ENCODE results near the gene SEMA3C.

The SEMA3C gene

DNA sequence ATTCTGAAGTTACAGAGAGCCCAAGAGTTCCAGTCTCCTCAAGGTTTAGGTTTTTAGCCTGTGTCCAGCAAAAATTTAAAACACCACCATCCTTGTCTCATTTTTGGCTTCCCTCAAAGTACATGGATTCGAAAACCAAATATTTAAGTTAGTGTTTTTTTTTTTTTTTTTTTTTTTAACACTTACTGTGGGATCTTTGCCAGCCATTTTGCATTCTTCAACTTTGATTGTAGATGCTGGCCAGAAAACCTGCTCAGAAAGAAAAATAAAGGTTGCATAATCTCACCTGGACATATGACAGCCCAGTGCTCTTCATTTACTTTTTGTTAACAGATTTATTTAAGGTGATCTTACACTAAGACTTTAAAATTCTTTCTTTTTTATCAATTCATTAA is 91.6 kb downstream of the SEMA3C start:
- FAIRE-seq, result no peak
- no peak for DNase-seq (ENCODE audit: low spot score)

DNA sequence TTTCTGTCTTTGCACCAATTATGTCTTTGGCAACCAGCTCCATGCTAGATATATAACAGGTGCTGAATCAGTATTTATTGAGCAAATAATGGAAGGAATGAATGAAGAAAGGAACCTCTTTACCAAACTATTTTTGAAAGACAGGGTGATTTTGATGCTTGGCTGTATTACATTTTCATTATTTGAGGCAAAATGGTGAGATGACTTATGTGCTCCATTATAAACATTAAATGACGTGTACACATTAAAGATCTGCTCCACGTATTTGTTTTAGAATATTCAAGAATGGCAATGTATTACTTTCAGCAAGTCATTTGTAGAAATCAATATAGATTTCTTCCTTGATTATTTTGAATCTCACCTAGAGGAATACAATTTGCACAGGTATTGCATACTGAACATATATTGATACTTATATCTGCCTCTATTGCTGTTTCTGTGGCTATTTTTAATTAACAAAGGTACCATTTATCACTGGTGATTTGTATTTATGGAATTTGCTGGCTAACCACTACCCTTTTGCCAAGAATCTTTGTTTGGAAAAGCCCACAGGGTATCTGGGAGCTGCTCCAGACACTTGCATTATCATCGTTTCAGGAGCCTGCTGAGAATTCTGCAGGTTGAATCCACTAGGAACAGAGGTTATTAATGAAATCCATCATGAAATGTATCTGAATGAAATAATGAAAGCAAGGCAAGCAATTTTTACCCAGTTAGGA is 92.2 kb downstream of the SEMA3C start:
- DNase-seq (ENCODE audit: low spot score) (peak; percentile 62), FAIRE-seq (peak; percentile 58)

DNA sequence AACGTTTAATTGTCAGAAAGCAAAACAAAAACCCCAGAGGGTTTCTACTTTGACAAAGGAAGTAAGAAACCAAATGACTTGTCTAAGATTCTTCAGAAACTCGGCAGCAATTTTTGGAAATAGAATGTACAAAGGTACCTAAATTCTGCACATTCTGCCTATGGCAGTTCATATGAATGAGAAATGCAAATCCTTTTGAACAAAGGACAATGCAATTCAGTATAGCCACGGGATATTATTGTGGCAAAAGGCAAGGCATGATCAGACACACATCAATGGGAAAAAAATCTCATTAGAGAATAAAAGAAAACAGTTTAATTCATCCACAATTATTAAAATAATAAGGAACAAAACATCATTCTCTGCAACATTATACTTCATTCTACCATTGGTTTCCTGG is 93.4 kb downstream of the SEMA3C start:
- no peak for FAIRE-seq

GRCh38 chr7:80824253-80824652 is 94.6 kb downstream of the SEMA3C start:
- DNase-seq (ENCODE audit: low spot score) (no peak), FAIRE-seq (peak; percentile 72)

More for the DNA sequence above, 93.4 kb downstream of the SEMA3C start:
- DNase-seq (ENCODE audit: low spot score), result no peak

GRCh38 chr7:80823057-80823456 is 95.8 kb downstream of the SEMA3C start:
- FAIRE-seq (no peak), DNase-seq (ENCODE audit: low spot score) (no peak)

DNA sequence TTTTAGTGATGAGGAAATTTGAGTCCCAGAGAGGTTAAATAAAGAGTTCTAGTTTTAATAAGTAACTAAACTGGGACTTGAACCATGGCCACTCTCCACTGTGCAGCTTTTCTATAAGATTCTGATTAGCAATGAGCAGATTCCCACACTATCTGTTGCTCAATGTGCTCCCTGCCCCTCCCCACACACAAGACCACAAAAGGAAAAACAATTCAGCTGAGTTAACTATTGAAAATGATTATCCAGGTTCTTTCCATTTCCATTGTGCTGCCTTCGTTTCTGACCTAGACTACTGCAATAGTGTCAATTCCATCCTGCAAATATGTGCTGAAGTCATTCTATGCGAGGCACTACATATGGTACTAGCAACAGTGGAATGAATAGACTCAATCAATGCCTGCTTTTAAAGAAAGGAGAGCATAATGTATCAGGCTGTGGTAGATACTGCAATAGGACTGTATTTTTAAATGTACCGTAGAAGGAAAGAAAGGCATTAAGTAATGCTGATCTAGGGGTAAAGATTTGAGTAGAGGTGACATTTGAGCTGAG is 97.0 kb downstream of the SEMA3C start:
- DNase-seq (ENCODE audit: low spot score) (no peak), FAIRE-seq (no peak)

DNA sequence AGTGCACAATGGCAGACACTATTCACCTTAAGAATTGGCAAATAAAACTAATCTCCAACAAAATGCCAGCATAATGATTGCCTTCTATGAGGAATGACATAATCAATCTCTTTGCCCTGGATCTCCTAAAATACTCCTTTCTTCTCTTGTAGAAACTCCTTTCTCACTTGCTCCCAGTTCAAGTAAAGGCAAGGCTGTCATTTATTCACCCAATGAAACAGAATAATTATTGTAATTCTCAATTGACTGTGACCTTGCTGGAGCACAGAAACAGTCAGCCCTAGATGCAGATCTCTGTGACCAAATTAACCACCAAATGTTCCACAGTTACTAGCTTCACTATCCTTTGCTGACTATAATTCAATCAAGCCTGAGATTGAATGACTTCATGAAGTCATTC is 99.3 kb downstream of the SEMA3C start:
- DNase-seq (ENCODE audit: low spot score) (no peak), FAIRE-seq (peak; percentile 84)

DNA sequence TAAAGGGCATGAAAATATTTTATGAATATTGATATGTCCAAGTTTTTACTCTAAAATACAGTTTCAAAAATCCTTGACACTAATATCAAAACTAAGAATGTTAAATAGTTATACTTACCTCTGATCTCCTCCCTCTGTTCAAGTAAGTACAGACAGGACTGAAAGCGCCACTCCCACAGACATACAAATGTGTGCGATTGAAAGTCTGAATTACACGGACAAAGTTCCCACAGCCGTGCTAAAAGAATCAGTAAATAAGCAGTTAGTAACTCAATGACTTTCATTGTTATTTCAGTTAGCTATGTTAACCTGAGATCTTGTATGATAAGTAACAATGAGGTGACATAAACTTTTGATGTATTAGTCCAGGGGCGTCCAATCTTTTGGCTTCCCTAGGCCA is 100.7 kb downstream of the SEMA3C start:
- FAIRE-seq, result no peak
- DNase-seq (ENCODE audit: low spot score), result no peak

- no peak for DNase-seq (ENCODE audit: low spot score)
- no peak for FAIRE-seq
Measured at GRCh38 chr7:80816806-80817205, 102.0 kb downstream of the SEMA3C start.

DNA sequence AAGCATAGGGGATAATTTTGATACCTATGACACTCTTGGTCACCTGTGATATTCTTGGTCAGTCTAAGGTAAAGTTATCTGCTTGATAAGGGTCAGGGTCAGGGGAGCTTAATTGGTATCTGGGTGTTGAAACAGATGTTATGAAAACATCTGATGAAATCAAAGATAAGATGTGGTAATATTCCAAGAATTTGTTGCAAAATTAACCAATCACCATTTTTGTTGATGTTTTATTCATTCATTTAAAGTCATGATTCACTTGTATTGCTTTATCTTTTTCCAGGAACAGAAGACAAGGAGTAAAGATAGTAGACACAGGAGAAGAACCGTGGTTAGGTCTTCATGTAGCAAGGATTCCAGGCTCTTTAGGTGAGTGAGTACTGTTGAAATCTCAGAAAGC is 103.1 kb downstream of the SEMA3C start:
- DNase-seq (ENCODE audit: low spot score) (no peak), FAIRE-seq (no peak)

DNA sequence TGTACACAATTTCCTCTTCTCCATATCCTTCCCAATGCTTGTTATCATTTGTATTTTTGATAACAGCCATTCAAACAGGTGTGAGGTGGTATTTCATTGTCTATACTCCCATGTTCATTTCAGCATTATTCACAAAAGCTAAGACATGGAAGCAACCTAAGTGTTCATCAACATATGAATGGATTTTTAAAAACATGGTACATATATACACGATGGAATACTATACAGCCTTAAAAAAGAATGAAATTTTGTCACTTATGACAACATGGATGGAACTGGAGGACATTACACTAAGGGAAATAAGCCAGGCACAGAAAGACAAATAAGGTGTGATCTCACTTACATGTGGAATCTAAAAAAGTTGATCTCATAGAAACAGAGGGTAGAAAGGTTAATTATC is 109.3 kb downstream of the SEMA3C start:
- FAIRE-seq, result peak; percentile 94
- DNase-seq (ENCODE audit: low spot score), result no peak

GRCh38 chr7:80807166-80807900 is 111.5 kb downstream of the SEMA3C start:
- peak; percentile 44 for FAIRE-seq

DNA sequence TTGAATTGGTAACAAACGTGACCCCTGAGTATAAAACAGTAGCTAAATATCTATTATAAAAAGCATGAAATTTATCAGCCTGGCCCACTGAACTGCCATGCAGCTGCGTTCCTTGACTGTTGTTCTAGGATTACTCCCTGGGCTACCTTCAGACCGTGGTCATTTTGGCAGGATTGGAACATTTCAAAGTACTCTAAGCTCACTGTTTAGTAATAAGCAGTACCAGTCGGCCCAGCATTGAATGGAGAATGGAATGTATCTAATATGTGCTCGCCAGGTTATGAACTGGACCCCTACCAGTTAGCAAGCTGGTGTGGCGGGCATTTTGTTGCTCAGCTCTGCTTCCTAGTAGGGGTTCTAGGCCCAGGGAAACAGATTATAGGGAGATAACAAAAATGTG is 112.2 kb downstream of the SEMA3C start:
- FAIRE-seq (no peak), DNase-seq (ENCODE audit: low spot score) (no peak)

More at GRCh38 chr7:80807166-80807900, 111.5 kb downstream of the SEMA3C start:
- no peak for DNase-seq (ENCODE audit: low spot score)

GRCh38 chr7:80804589-80804988 is 114.3 kb downstream of the SEMA3C start:
- DNase-seq (ENCODE audit: low spot score) (no peak), FAIRE-seq (no peak)

DNA sequence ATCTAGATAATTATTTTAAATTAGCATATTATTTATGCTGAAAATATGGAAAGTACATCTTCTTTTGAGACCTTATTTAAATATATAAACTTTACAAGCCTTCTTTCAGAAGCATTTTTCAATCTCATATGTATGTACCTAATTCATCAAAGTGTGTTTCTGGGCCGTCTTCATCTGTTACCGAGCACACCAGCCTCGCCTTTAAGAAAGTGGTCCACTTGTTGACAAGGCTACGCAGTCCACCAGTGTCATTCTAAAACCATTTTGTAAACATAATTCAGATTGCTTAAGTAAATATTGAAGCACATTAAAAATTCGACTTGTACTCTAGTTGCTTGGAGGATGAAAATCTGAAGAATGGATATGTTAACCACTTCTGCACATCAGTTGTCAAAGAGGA is 116.3 kb downstream of the SEMA3C start:
- FAIRE-seq (no peak), DNase-seq (ENCODE audit: low spot score) (no peak)

- FAIRE-seq (no peak), DNase-seq (ENCODE audit: low spot score) (no peak)
Measured at GRCh38 chr7:80794631-80795573, 123.9 kb downstream of the SEMA3C start.

GRCh38 chr7:80791509-80791929 is 127.3 kb downstream of the SEMA3C start:
- DNase-seq (ENCODE audit: low spot score) (no peak), FAIRE-seq (no peak)

- FAIRE-seq (no peak), DNase-seq (ENCODE audit: low spot score) (no peak)
Measured at GRCh38 chr7:80790877-80791276, 128.0 kb downstream of the SEMA3C start.

DNA sequence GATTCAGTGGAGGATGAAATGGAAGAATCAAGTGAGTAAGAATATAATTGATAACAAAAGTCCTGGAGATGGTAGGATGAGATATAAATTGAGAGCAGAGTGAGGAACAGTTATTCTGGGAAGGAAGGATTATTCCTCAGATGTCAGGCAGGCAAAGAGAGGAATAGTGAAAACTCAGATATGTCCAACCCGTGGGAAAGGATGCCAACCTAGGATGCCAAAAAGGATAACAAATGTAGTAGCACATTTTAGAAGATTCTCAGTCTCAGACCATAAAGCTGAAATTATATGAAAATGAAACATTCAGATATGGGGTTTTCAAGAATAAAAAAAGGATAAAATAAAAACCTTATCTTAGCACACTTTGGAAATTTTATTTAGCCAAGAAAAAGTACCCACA is 131.1 kb downstream of the SEMA3C start:
- no peak for DNase-seq (ENCODE audit: low spot score)
- FAIRE-seq, result no peak

DNA sequence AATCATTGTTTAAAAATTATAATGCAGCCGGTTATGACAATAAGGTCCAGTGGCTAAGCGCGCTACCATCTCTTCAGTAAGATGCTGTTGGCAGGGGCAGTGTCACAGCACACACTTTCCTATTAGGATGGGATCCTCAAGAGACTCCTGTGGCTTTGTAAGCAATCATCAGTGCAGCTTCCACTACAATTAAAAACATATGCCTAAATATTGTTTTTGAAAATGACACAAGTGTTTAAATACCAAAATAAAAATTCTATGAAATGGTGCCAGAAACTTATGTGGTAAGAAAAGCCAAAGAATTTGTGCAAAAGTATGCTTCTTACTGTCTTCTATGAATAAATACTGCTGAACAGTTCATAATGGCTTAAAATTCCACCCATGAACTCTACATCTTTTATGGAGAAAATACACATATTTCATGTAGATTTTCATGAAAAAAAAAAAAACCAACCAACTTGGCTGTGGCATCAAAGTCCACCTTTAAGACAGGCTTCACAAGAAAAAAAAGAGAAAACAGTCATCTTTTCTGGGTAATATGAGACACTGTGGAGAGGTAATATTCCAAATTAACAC is 132.8 kb downstream of the SEMA3C start:
- no peak for FAIRE-seq
- no peak for DNase-seq (ENCODE audit: low spot score)

DNA sequence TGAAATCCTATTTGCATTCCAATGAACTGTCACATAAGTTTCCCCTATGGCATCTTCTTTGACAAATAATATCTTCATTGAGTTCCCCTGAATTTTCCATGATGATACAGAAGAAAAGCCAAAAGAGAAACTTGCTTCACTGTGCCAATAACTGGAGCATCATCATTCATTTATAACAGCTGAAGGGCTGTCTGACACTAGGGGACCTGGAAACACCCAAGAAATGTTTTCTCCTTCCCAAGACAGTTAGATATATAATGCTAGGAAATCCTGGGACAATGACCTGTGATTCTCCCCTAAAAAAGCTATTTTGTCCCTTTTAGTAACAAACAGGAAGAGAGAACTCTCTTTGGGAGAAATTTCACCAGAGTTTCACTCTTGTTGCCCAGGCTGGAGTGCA is 133.6 kb downstream of the SEMA3C start:
- FAIRE-seq, result no peak
- DNase-seq (ENCODE audit: low spot score), result no peak
